SK-N-MC (cell line): ENCODE results near the gene KLHL29.

ENCODE experiments used
- DNase-seq: peaks from one replicate; pipeline ENCODE4 v3.0.0-alpha.2; 2011; ENCODE audit warnings: low read depth, low spot score
- H3K27ac ChIP-seq: fragments of 200-600 bp; sonication (generic); 2 replicates; pipeline ENCODE4 v1.5.1; 2016; ENCODE audit warnings: mixed run types
- H3K36me3 ChIP-seq: fragments of 200-600 bp; sonication (generic); 2 replicates; pipeline ENCODE4 v1.6.1; 2017; ENCODE audit warnings: antibody characterized with exemption, low read length, mixed read lengths; ENCODE audit not compliant: insufficient read depth
- H3K4me3 ChIP-seq: fragments of 200-600 bp; sonication (generic); 2 replicates; pipeline ENCODE4 v1.5.1; 2016
- H3K9ac ChIP-seq: fragments of 200-600 bp; sonication (generic); 2 replicates; pipeline ENCODE4 v1.8.0; 2017; ENCODE audit warnings: mixed run types, mixed read lengths; ENCODE audit not compliant: insufficient read length
- H3K9me3 ChIP-seq: fragments of 200-600 bp; sonication (generic); 2 replicates; pipeline ENCODE4 v1.6.1; 2017; ENCODE audit warnings: low read depth, mild to moderate bottlenecking, antibody characterized with exemption, low read length, moderate library complexity, mixed read lengths
- EZH2 ChIP-seq: fragments of 200-600 bp; sonication (generic); IDR thresholded peaks from one replicate; pipeline ENCODE4 v1.6.1; 2017; ENCODE audit warnings: antibody characterized with exemption
- FOXP2 ChIP-seq: optimal IDR thresholded peaks from 2 replicates; pipeline ENCODE3; 2011; ENCODE audit warnings: mild to moderate bottlenecking, moderate library complexity; ENCODE audit not compliant: insufficient read depth; ENCODE audit errors: extremely low read length, control extremely low read depth
- POLR2AphosphoS5 ChIP-seq: IDR thresholded peaks from 2 replicates; pipeline ENCODE4 v1.6.1; 2012; ENCODE audit warnings: mild to moderate bottlenecking, low read depth, low read length, borderline replicate concordance

Gene KLHL29

GRCh38 chr2:23548143-23548769 is 163.3 kb downstream of the KLHL29 start:
- no peak for TF ChIP-seq POLR2AphosphoS5
- no peak overlapping the region for H3K9ac ChIP-seq
- no peaks in the 10 kb centered on the region for H3K9me3 ChIP-seq
- DNase-seq, result no peak
- H3K36me3 ChIP-seq, result no peaks in the 10 kb centered on the region
- no peak overlapping the region for H3K4me3 ChIP-seq
- no peak overlapping the region for H3K27ac ChIP-seq

GRCh38 chr2:23549051-23549450 is 164.1 kb downstream of the KLHL29 start:
- H3K9me3 ChIP-seq, result no peaks in the 10 kb centered on the region
- H3K9ac ChIP-seq, result peak overlapping the region; percentile 16
- peak overlapping the region; percentile 92 for H3K27ac ChIP-seq
- no peaks in the 10 kb centered on the region for H3K36me3 ChIP-seq
- TF ChIP-seq FOXP2 (no peak), POLR2AphosphoS5 (no peak), EZH2 (no peak)
- no peak for DNase-seq
- H3K4me3 ChIP-seq, result no peak overlapping the region

GRCh38 chr2:23549821-23550530 is 165.0 kb downstream of the KLHL29 start:
- TF ChIP-seq EZH2 (no peak), FOXP2 (no peak)
- Histone ChIP-seq H3K27ac (peak overlapping the region; percentile 92), H3K9me3 (no peaks in the 10 kb centered on the region), H3K9ac (peak overlapping the region; percentile 31), H3K36me3 (no peaks in the 10 kb centered on the region), H3K4me3 (peak overlapping the region; percentile 64)
- no peak for DNase-seq

GRCh38 chr2:23550553-23550952 is 165.6 kb downstream of the KLHL29 start:
- H3K27ac ChIP-seq, result peak overlapping the region; percentile 92
- no peaks in the 10 kb centered on the region for H3K36me3 ChIP-seq
- DNase-seq, result peak; percentile 50
- no peak overlapping the region for H3K9ac ChIP-seq
- H3K4me3 ChIP-seq, result peak overlapping the region; percentile 64
- no peak for TF ChIP-seq EZH2
- TF ChIP-seq FOXP2, result no peak
- TF ChIP-seq POLR2AphosphoS5, result no peak; the same call in 1 of the 2 replicates
- no peaks in the 10 kb centered on the region for H3K9me3 ChIP-seq

GRCh38 chr2:23551875-23552274 is 166.9 kb downstream of the KLHL29 start:
- TF ChIP-seq FOXP2 (no peak), EZH2 (no peak), POLR2AphosphoS5 (no peak)
- DNase-seq, result no peak
- Histone ChIP-seq H3K9me3 (no peaks in the 10 kb centered on the region), H3K9ac (no peak overlapping the region), H3K27ac (no peak overlapping the region), H3K36me3 (no peaks in the 10 kb centered on the region), H3K4me3 (no peak overlapping the region)

GRCh38 chr2:23553561-23553960 is 168.6 kb downstream of the KLHL29 start:
- DNase-seq, result no peak
- no peak overlapping the region for H3K9ac ChIP-seq
- TF ChIP-seq EZH2 (no peak), FOXP2 (no peak), POLR2AphosphoS5 (no peak)
- H3K27ac ChIP-seq, result no peak overlapping the region
- no peaks in the 10 kb centered on the region for H3K9me3 ChIP-seq
- no peaks in the 10 kb centered on the region for H3K36me3 ChIP-seq
- H3K4me3 ChIP-seq, result no peak overlapping the region

- H3K36me3 ChIP-seq, result no peaks in the 10 kb centered on the region
- no peak overlapping the region for H3K4me3 ChIP-seq
- TF ChIP-seq FOXP2 (no peak), POLR2AphosphoS5 (no peak), EZH2 (no peak)
- no peak overlapping the region for H3K27ac ChIP-seq
- no peak for DNase-seq
- no peak overlapping the region for H3K9ac ChIP-seq
- no peaks in the 10 kb centered on the region for H3K9me3 ChIP-seq
These were observed 169.2 kb downstream of the KLHL29 start for GRCh38 chr2:23554054-23554697.

- Histone ChIP-seq H3K9me3 (no peaks in the 10 kb centered on the region), H3K36me3 (no peaks in the 10 kb centered on the region), H3K4me3 (no peak overlapping the region), H3K9ac (no peak overlapping the region), H3K27ac (no peak overlapping the region)
- TF ChIP-seq EZH2, result no peak
- no peak for TF ChIP-seq FOXP2
- no peak for TF ChIP-seq POLR2AphosphoS5
- no peak for DNase-seq
These were observed 171.0 kb downstream of the KLHL29 start for GRCh38 chr2:23555944-23556343.

- TF ChIP-seq EZH2 (no peak), POLR2AphosphoS5 (no peak), FOXP2 (no peak)
- Histone ChIP-seq H3K36me3 (no peaks in the 10 kb centered on the region), H3K4me3 (no peak overlapping the region), H3K9me3 (no peaks in the 10 kb centered on the region), H3K27ac (no peak overlapping the region), H3K9ac (no peak overlapping the region)
- no peak for DNase-seq
These were observed 171.9 kb downstream of the KLHL29 start for GRCh38 chr2:23556929-23557328.
